HFFc6 (cell line): ENCODE data around the gene INPP5J. TPM values are rescaled to one million over a fixed set of nuclear protein-coding genes. Genes with fewer than 3 reads are reported as not detected.
"Not testable (repeated sequence)": the region's sequence is repeated elsewhere in the genome, so short reads cannot be mapped to it uniquely, and the experiment has no call there.

Experiments
- DNase-seq: peaks from one replicate; pipeline ENCODE4 v3.0.0-alpha.2; 2018
- H3K27ac Mint-ChIP-seq: 2 replicates; pipeline ENCODE4 v1.8.0; 2020; ENCODE audit warnings: mild to moderate bottlenecking, mixed read lengths
- H3K27me3 Mint-ChIP-seq: 2 replicates; pipeline ENCODE4 v1.8.0; 2021; ENCODE audit warnings: mild to moderate bottlenecking, moderate library complexity, mixed read lengths; ENCODE audit not compliant: insufficient read depth
- H3K36me3 Mint-ChIP-seq: 2 replicates; pipeline ENCODE4 v1.8.0; 2021; ENCODE audit warnings: low read depth, mixed read lengths
- H3K4me1 Mint-ChIP-seq: 2 replicates; pipeline ENCODE4 v1.8.0; 2020; ENCODE audit warnings: low read depth, mixed read lengths
- H3K4me3 Mint-ChIP-seq: 2 replicates; pipeline ENCODE4 v1.8.0; 2020; ENCODE audit warnings: mild to moderate bottlenecking, moderate library complexity, mixed read lengths
- H3K9me3 Mint-ChIP-seq: 2 replicates; pipeline ENCODE4 v1.8.0; 2020; ENCODE audit warnings: mild to moderate bottlenecking, mixed read lengths
- total RNA-seq, 6 experiments: library from RNA; stranded (reverse); fragmentation: NEBNext Ultra II Directional; extraction: Animal tissue kit (Norgen Biotek cat#: 25700); gene quantifications; 2 replicates in 1 of 6; 3 replicates in 5 of 6; pipeline ENCODE4 v1.2.3, GENCODE V29; 2021
- TF ChIP-seq, protein P1 (sequence below): fragments of 200-600 bp; sonication (generic); IDR thresholded peaks from 2 replicates; pipeline ENCODE4 v1.5.0; 2021; ENCODE audit warnings: antibody characterized with exemption, mild to moderate bottlenecking

INPP5J gene
- total RNA-seq, 6 experiments from 2014 or later: 0.69 to 1.6 (median 1.0) TPM

DNA sequence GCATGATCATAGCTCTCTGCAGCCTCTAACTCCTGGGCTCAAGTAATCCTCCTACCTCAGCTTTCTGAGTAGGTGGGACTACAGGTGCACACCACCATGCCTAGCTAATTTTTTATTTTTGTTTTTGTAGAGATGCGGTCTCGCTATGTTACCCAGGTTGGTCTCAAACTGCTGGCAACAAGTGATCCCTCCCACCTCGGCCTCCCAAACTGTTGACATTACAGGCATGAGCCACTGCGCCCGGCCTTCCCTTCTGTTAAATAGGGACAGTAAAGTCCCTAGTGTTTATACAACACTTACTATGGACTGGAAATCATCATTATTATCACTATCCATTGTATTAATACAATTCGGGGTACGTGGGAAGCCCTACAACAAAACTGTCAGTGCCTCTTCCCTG lies 28.0 kb upstream of the INPP5J start:
- no peaks in the 10 kb centered on the region for H3K9me3 Mint-ChIP-seq
- no peak overlapping the region for H3K27ac Mint-ChIP-seq
- peaks cover 3% of the 10 kb centered on the region for H3K27me3 Mint-ChIP-seq
- no peak for DNase-seq
- no peak overlapping the region for H3K4me3 Mint-ChIP-seq
- TF ChIP-seq, protein P1, sequence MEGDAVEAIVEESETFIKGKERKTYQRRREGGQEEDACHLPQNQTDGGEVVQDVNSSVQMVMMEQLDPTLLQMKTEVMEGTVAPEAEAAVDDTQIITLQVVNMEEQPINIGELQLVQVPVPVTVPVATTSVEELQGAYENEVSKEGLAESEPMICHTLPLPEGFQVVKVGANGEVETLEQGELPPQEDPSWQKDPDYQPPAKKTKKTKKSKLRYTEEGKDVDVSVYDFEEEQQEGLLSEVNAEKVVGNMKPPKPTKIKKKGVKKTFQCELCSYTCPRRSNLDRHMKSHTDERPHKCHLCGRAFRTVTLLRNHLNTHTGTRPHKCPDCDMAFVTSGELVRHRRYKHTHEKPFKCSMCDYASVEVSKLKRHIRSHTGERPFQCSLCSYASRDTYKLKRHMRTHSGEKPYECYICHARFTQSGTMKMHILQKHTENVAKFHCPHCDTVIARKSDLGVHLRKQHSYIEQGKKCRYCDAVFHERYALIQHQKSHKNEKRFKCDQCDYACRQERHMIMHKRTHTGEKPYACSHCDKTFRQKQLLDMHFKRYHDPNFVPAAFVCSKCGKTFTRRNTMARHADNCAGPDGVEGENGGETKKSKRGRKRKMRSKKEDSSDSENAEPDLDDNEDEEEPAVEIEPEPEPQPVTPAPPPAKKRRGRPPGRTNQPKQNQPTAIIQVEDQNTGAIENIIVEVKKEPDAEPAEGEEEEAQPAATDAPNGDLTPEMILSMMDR: no peak
- H3K4me1 Mint-ChIP-seq: 0 out of 2 replicates have a peak, but pooled peaks cover 5% of the 10 kb centered on the region
- peaks cover 23% of the 10 kb centered on the region for H3K36me3 Mint-ChIP-seq

DNA sequence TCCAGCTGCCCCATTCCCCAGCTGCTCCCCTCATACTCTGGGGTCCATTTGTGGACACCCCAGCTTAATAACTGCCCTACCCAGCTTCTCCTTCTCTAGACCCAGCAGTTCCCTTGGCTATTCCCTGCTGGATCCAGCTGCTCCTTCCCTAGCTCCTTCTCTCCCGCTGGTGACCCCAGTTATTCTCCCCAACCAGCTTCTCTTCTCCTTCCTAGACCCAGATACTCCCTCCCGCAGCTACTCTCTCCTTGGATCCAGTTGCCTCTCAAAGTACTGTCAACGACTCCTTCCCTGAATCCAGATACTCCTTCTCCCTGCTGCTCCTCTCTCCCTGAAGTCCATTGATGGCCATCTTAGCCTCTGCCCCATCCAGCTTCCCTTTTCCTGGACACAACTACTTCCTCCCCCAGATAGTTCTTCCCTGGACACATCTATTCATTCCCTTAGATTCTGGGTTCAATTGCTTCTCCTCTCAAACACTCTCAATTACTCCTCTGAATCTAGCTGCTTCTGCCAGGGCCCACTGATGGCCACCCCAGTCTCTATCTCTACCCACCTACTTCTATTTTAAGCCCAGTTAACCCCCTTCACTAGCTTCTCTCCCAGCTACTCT lies 27.0 kb upstream of the INPP5J start:
- peaks cover 6% of the 10 kb centered on the region for H3K27me3 Mint-ChIP-seq
- peak overlapping the region; percentile 8; the same call in 1 of the 2 replicates for H3K27ac Mint-ChIP-seq
- no peak for DNase-seq

DNA sequence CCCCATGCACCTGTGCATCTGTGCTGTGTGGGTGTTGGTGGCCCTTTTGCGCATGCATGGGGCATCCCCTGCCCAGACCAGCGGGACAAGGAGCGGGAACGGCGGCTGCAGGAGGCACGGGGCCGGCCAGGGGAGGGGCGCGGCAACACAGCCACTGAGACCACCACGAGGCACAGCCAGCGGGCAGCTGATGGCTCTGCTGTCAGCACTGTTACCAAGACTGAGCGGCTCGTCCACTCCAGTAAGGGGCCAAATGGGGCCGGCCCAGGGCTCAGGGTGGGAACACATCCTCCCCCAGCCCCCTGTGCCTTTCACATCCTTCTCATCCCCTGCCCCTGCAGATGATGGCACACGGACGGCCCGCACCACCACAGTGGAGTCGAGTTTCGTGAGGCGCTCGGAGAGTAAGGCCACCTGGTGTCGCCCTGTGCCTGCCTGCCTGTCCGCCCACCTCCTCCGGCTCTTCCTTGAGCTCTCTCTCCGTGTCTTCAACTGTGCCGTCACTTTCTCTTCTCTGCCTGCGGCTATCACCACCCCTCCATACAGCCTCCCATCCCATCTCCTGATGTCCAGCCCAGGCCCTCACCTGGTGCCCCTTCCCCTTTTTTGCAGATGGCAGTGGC lies 26.0 kb upstream of the INPP5J start:
- Mint-ChIP-seq H3K4me3 (no peak overlapping the region), H3K27ac (peak overlapping the region; percentile 42), H3K36me3 (peaks cover 27% of the 10 kb centered on the region), H3K27me3 (peaks cover 12% of the 10 kb centered on the region), H3K4me1 (peaks cover 14% of the 10 kb centered on the region), H3K9me3 (no peaks in the 10 kb centered on the region)
- no peak for DNase-seq
- TF ChIP-seq, protein P1: no peak

More for the DNA sequence above, 27.0 kb upstream of the INPP5J start:
- Mint-ChIP-seq H3K4me1 (peaks cover 5% of the 10 kb centered on the region; the same call in 1 of the 2 replicates), H3K36me3 (peaks cover 23% of the 10 kb centered on the region), H3K4me3 (no peak overlapping the region), H3K9me3 (no peaks in the 10 kb centered on the region)
- TF ChIP-seq, protein P1: no peak

DNA sequence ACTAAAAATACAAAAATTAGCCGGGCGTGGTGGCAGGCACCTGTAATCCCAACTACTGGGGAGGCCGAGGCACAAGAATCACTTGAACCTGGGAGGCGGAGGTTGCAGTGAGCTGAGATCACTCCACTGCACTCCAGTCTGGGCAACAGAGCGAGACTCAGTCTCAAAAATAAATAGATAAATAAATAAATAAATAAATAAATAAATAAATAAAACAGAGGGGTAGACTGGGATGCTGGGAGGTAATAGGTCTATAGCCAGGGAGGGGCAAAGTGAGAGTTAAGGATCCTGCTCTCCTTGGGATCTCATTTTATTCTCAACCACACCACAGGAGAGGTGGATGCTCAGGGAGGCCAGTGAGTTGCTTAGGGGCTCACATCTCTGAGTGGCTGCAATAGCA lies 25.2 kb upstream of the INPP5J start:
- not testable (repeated sequence) for DNase-seq, H3K9me3 Mint-ChIP-seq, H3K27ac Mint-ChIP-seq, H3K4me3 Mint-ChIP-seq
- peaks cover 22% of the 10 kb centered on the region for H3K4me1 Mint-ChIP-seq
- H3K36me3 Mint-ChIP-seq: peaks cover 27% of the 10 kb centered on the region
- H3K27me3 Mint-ChIP-seq: peaks cover 10% of the 10 kb centered on the region

DNA sequence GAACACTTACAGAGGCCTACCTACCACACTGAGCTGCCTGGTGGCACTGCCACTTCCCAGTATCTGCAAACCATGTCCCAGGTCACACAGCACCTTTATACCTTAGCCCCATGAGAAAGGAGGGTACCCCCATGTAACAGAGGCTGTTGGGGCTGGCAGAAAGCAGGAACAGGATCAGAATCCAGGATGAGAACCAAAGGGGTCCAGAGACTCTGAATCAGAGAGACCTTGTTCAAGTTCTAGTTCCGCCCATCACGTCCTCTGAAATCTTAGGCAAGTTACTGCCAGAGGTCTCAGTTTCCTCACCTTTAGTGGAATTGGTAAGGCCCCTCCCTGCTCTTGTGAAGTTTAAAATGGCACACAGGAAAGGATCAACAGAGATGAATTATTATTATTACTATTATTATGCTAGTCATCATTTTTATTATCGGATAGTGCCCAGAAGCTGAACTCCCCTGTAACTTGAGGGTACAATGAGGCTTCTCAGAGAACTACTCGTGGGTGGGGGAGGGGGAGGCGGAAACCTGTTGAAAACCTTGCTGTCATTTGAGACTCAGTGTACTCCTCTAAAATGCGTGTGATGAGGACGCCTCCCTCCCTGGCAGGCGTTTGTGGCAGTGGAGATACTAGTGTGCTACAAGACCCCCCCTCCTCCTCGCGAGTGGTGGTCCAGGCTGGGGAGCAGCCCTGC lies 24.7 kb upstream of the INPP5J start:
- H3K27me3 Mint-ChIP-seq: peaks cover 15% of the 10 kb centered on the region
- H3K27ac Mint-ChIP-seq: peak overlapping the region; percentile 16; the same call in 1 of the 2 replicates
- no peak overlapping the region for H3K4me3 Mint-ChIP-seq
- peaks cover 31% of the 10 kb centered on the region for H3K36me3 Mint-ChIP-seq
- TF ChIP-seq, protein P1: no peak
- DNase-seq: no peak
- H3K9me3 Mint-ChIP-seq: no peaks in the 10 kb centered on the region
- peaks cover 28% of the 10 kb centered on the region for H3K4me1 Mint-ChIP-seq
